NCI-H510A (cell line): Measurements from ENCODE around the gene PLXNA3.
"Not testable (repeated sequence)": the region's sequence is repeated elsewhere in the genome, so short reads cannot be mapped to it uniquely, and the experiment has no call there.

Source experiments
- DNase-seq: peaks from one replicate; lab custom pipeline; 2025; lab: John Stamatoyannopoulos, UW

Gene PLXNA3

GRCh38 chrX:154478728-154479622 is 20.9 kb downstream of the PLXNA3 start, which contains the start of gene LAGE3:
TSS of gene LAGE3 (minus strand) at chrX:154479281. CDS start at chrX:154478915, 366 bp downstream.
- DNase-seq = peak; percentile 73

GRCh38 chrX:154481195-154481594 is 23.1 kb downstream of the PLXNA3 start:
- DNase-seq = no peak

- DNase-seq = no peak
Observed at GRCh38 chrX:154481911-154482601, 24.0 kb downstream of the PLXNA3 start.

GRCh38 chrX:154482786-154483185 is 24.7 kb downstream of the PLXNA3 start:
- DNase-seq = no peak

GRCh38 chrX:154483325-154483724 is 25.2 kb downstream of the PLXNA3 start:
- DNase-seq = no peak

GRCh38 chrX:154484255-154485149 is 26.4 kb downstream of the PLXNA3 start:
- DNase-seq = no peak

- no peak for DNase-seq
Observed at GRCh38 chrX:154485150-154486051, 27.3 kb downstream of the PLXNA3 start.

GRCh38 chrX:154486052-154486395 is 27.9 kb downstream of the PLXNA3 start:
- no peak for DNase-seq

- DNase-seq = peak; percentile 35
Observed at GRCh38 chrX:154486396-154487207, 28.5 kb downstream of the PLXNA3 start, which contains the start of gene UBL4A. TSS of gene UBL4A (minus strand) at chrX:154486615. CDS start at chrX:154486584, 31 bp downstream.

GRCh38 chrX:154487518-154488290 is 29.6 kb downstream of the PLXNA3 start:
- DNase-seq = no peak

GRCh38 chrX:154488336-154489075 is 30.4 kb downstream of the PLXNA3 start:
- DNase-seq = no peak

- DNase-seq = no peak
Observed at GRCh38 chrX:154489182-154489581, 31.1 kb downstream of the PLXNA3 start.

GRCh38 chrX:154490021-154490413 is 31.9 kb downstream of the PLXNA3 start:
- no peak for DNase-seq

- peak; percentile 81 for DNase-seq
Observed at GRCh38 chrX:154490414-154491083, 32.5 kb downstream of the PLXNA3 start, which contains the start of gene SLC10A3. TSS of gene SLC10A3 (minus strand) at chrX:154490629. CDS start at chrX:154488940, 1,689 bp downstream.

- no peak for DNase-seq
Observed at GRCh38 chrX:154494715-154495114, 36.6 kb downstream of the PLXNA3 start.

GRCh38 chrX:154495472-154495922 is 37.4 kb downstream of the PLXNA3 start:
- no peak for DNase-seq

- DNase-seq = not testable (repeated sequence)
Observed at GRCh38 chrX:154496591-154497137, 38.6 kb downstream of the PLXNA3 start.
